SK-N-SH (cell line): Measurements from ENCODE around the gene RER1. TPM values are rescaled to one million over a fixed set of nuclear protein-coding genes. Genes with fewer than 3 reads are reported as not detected.

Experiments
- CTCF ChIA-PET: fragments of 300-600, 350-600 bp; formaldehyde crosslinking; extraction: SDS; loops from one replicate; lab custom pipeline; 2021; lab: Yijun Ruan, JAX
- POLR2A ChIA-PET: fragments of 350-600 bp; sonication (Branson Sonifier 250); formaldehyde crosslinking; extraction: SDS; loops from one replicate; lab custom pipeline; 2020; ENCODE audit warnings: antibody characterized with exemption, inconsistent platforms; lab: Yijun Ruan, JAX
- DNase-seq: peaks from one replicate; pipeline ENCODE4 v3.0.0; 2012
- H2AFZ ChIP-seq: fragments of 200-600 bp; sonication (generic); 2 replicates; pipeline ENCODE4 v1.8.1; 2016; ENCODE audit warnings: antibody characterized with exemption, mild to moderate bottlenecking, low read depth
- H3F3A ChIP-seq: fragments of 200-600 bp; sonication (generic); replicated peaks from 2 replicates; pipeline ENCODE3; 2016; ENCODE audit warnings: antibody characterized with exemption, mild to moderate bottlenecking; ENCODE audit not compliant: insufficient read depth
- H3K27ac ChIP-seq, 2 experiments: fragments of 200-500 bp in 1 of 2; fragments of 200-600 bp in 1 of 2; sonication (Bioruptor generic) in 1 of 2; sonication (generic), shearing (Covaris generic) in 1 of 2; 2 replicates each; pipeline versions ENCODE4 v1.5.1 to v1.6.1; 2014 to 2016; ENCODE audit warnings: low read depth in 2 of 2, inconsistent platforms in 1 of 2, low read length in 1 of 2, mild to moderate bottlenecking in 1 of 2, mixed read lengths in 1 of 2
- H3K27me3 ChIP-seq: fragments of 200-600 bp; sonication (generic), shearing (Covaris generic); 2 replicates; pipeline ENCODE4 v1.6.1; 2016; ENCODE audit warnings: mixed run types; ENCODE audit not compliant: insufficient read depth
- H3K36me3 ChIP-seq, 2 experiments: fragments of 200-500 bp in 1 of 2; fragments of 200-600 bp in 1 of 2; sonication (Bioruptor generic) in 1 of 2; sonication (generic) in 1 of 2; replicated peaks in 1 of 2; 2 replicates each; pipeline versions ENCODE3 to v1.5.1; 2014 to 2016; ENCODE audit warnings: low read length in 1 of 2, mild to moderate bottlenecking in 1 of 2; ENCODE audit not compliant: insufficient read depth in 2 of 2, control insufficient read depth in 1 of 2
- H3K4me1 ChIP-seq, 2 experiments: fragments of 200-500 bp in 1 of 2; fragments of 200-600 bp in 1 of 2; sonication (Bioruptor generic) in 1 of 2; sonication (generic), shearing (Covaris generic) in 1 of 2; 2 replicates each; pipeline versions ENCODE4 v1.5.1 to v1.6.1; 2014 to 2016; ENCODE audit warnings: low read depth in 1 of 2, low read length in 1 of 2, mixed run types in 1 of 2; ENCODE audit not compliant: insufficient read depth in 2 of 2, control insufficient read depth in 1 of 2
- H3K4me2 ChIP-seq: fragments of 200-600 bp; sonication (generic), shearing (Covaris generic); 2 replicates; pipeline ENCODE4 v1.6.1; 2017; ENCODE audit warnings: mixed run types
- H3K4me3 ChIP-seq, 2 experiments: fragments of 200-500 bp in 1 of 2; fragments of 200-600 bp in 1 of 2; sonication (Bioruptor generic) in 1 of 2; sonication (generic), shearing (Covaris generic) in 1 of 2; 2 replicates each; pipeline versions ENCODE4 v1.5.1 to v1.8.1; 2014 to 2016; ENCODE audit warnings: low read depth in 2 of 2, inconsistent platforms in 1 of 2, low read length in 1 of 2, mild to moderate bottlenecking in 1 of 2, mixed read lengths in 1 of 2, moderate library complexity in 1 of 2
- H3K79me2 ChIP-seq: fragments of 200-600 bp; sonication (generic); 2 replicates; pipeline ENCODE4 v1.8.1; 2017; ENCODE audit warnings: mild to moderate bottlenecking; ENCODE audit not compliant: insufficient read depth
- H3K9ac ChIP-seq: fragments of 200-600 bp; sonication (generic); 2 replicates; pipeline ENCODE4 v1.6.1; 2017; ENCODE audit warnings: mixed run types
- H3K9me2 ChIP-seq: fragments of 200-600 bp; sonication (generic); 2 replicates; pipeline ENCODE4 v1.6.1; 2017; ENCODE audit warnings: mixed run types
- H3K9me3 ChIP-seq: fragments of 200-600 bp; sonication (generic); 2 replicates; pipeline ENCODE4 v1.6.1; 2017; ENCODE audit warnings: mixed run types, mild to moderate bottlenecking, moderate library complexity
- H4K20me1 ChIP-seq: fragments of 200-600 bp; sonication (generic); 2 replicates; pipeline ENCODE4 v1.6.1; 2017; ENCODE audit warnings: mild to moderate bottlenecking, mixed run types; ENCODE audit not compliant: insufficient read depth
- CTCF ChIP-seq: fragments of 200-600 bp; sonication (generic); IDR thresholded peaks from 2 replicates; pipeline ENCODE4 v1.6.1; 2017; ENCODE audit warnings: antibody characterized with exemption, mild to moderate bottlenecking, moderate library complexity
- ELF1 ChIP-seq: IDR thresholded peaks from 2 replicates; pipeline ENCODE4 v1.4.0; 2012
- EP300 ChIP-seq, 2 experiments: IDR thresholded peaks; 2 replicates each; pipeline versions ENCODE4 v1.4.0 to v1.6.1; 2012; ENCODE audit warnings: borderline replicate concordance in 1 of 2, low read depth in 1 of 2, low read length in 1 of 2
- FOSL2 ChIP-seq: IDR thresholded peaks from 2 replicates; pipeline ENCODE4 v1.4.0; 2012; ENCODE audit warnings: low read depth, mild to moderate bottlenecking, moderate library complexity, borderline replicate concordance
- FOXM1 ChIP-seq: IDR thresholded peaks from 2 replicates; pipeline ENCODE4 v1.4.0; 2012; ENCODE audit warnings: low read depth, mild to moderate bottlenecking
- GABPA ChIP-seq: IDR thresholded peaks from 2 replicates; pipeline ENCODE4 v1.4.0; 2012; ENCODE audit warnings: low read depth, mild to moderate bottlenecking
- MAX ChIP-seq: IDR thresholded peaks from 2 replicates; pipeline ENCODE4 v1.4.0; 2012; ENCODE audit warnings: low read depth
- MEF2A ChIP-seq: IDR thresholded peaks from 2 replicates; pipeline ENCODE4 v1.4.0; 2012; ENCODE audit warnings: low read depth, borderline replicate concordance
- NFIC ChIP-seq: IDR thresholded peaks from 2 replicates; pipeline ENCODE4 v1.4.0; 2012; ENCODE audit warnings: borderline replicate concordance
- NRF1 ChIP-seq: IDR thresholded peaks from 2 replicates; pipeline ENCODE4 v1.6.1; 2012; ENCODE audit warnings: low read depth, mild to moderate bottlenecking, low read length
- POLR2AphosphoS5 ChIP-seq: IDR thresholded peaks from 2 replicates; pipeline ENCODE4 v1.6.1; 2012; ENCODE audit warnings: low read depth, low read length
- RCOR1 ChIP-seq: fragments of 150-350 bp; IDR thresholded peaks from 2 replicates; pipeline ENCODE4 v1.6.1; 2017; ENCODE audit warnings: antibody characterized with exemption, low read length
- REST ChIP-seq: IDR thresholded peaks from 2 replicates; pipeline ENCODE4 v1.6.1; 2012; ENCODE audit warnings: mild to moderate bottlenecking, low read depth, low read length, moderate library complexity
- RXRA ChIP-seq: IDR thresholded peaks from 2 replicates; pipeline ENCODE4 v1.4.0; 2012; ENCODE audit warnings: low read depth, mild to moderate bottlenecking, borderline replicate concordance
- SIN3A ChIP-seq: IDR thresholded peaks from 2 replicates; pipeline ENCODE4 v1.6.1; 2012; ENCODE audit warnings: low read depth, mild to moderate bottlenecking, low read length, moderate library complexity, borderline replicate concordance
- TEAD4 ChIP-seq: IDR thresholded peaks from 2 replicates; pipeline ENCODE4 v1.4.0; 2012; ENCODE audit warnings: mild to moderate bottlenecking, borderline replicate concordance; ENCODE audit not compliant: insufficient read depth
- USF2 ChIP-seq: fragments of 150-350 bp; IDR thresholded peaks from 2 replicates; pipeline ENCODE4 v1.6.1; 2017; ENCODE audit warnings: antibody characterized with exemption, low read length, low read depth, borderline replicate concordance
- YY1 ChIP-seq: IDR thresholded peaks from 2 replicates; pipeline ENCODE4 v1.4.0; 2012; ENCODE audit warnings: low read depth, mild to moderate bottlenecking
- ZBTB33 ChIP-seq: IDR thresholded peaks from 2 replicates; pipeline ENCODE4 v1.4.0; 2012; ENCODE audit warnings: low read depth, borderline replicate concordance
- WGBS: methylation state at CpG from one replicate; pipeline ENCODE4 v1.1.6; 2017; ENCODE audit warnings: low lambda C conversion rate; 5-methylcytosine and 5-hydroxymethylcytosine counted together
- polyA plus RNA-seq, 3 experiments: library from polyadenylated mRNA; depleted of rRNA; stranded (reverse); fragments of >200 nt; gene quantifications; 2 replicates each; pipeline ENCODE4 v1.2.3, GENCODE V29; 2012

The RER1 gene
- polyA plus RNA-seq, 1 of the 3 experiments (the other 2 are of a cell fraction): 181 TPM

GRCh38 chr1:2348346-2349325, 43.0 kb upstream of the RER1 start:
- no peak overlapping the region for H3K9ac ChIP-seq
- H3K36me3 ChIP-seq: no peaks in the 10 kb centered on the region
- WGBS: 92% methylated on average over 49 of the region's 59 CpGs
- H3K4me1 ChIP-seq: peaks cover 0 to 10% of the 10 kb centered on the region in 2 experiments; a peak in 1 of 4 replicates
- no peaks in the 10 kb centered on the region for H3K9me2 ChIP-seq
- POLR2A ChIA-PET: no interaction called here
- DNase-seq: no peak
- H3K9me3 ChIP-seq: no peaks in the 10 kb centered on the region
- H3K27ac ChIP-seq: no peak overlapping the region
- H2AFZ ChIP-seq: no peak overlapping the region
- H4K20me1 ChIP-seq: no peaks in the 10 kb centered on the region
- H3F3A ChIP-seq: no peaks in the 10 kb centered on the region
- no peak for TF ChIP-seq REST
- TF ChIP-seq SIN3A: no peak
- no peak for TF ChIP-seq YY1
- TF ChIP-seq POLR2AphosphoS5: no peak
- TF ChIP-seq GABPA: no peak
- TF ChIP-seq RXRA: no peak
- TF ChIP-seq RCOR1: no peak
- TF ChIP-seq ELF1: no peak
- TF ChIP-seq FOXM1: no peak
- no peak for TF ChIP-seq MAX
- TF ChIP-seq TEAD4: no peak
- TF ChIP-seq EP300 (IDR thresholded peaks at IDR 0.05; ENCODE audit: borderline replicate concordance in 1 of 2, low read depth in 1 of 2, low read length in 1 of 2): no peak
- TF ChIP-seq FOSL2: no peak
- TF ChIP-seq MEF2A: no peak
- no peak for TF ChIP-seq USF2
- no peak for TF ChIP-seq NFIC
- no peak for TF ChIP-seq ZBTB33
- TF ChIP-seq CTCF: no peak
- no peak for TF ChIP-seq NRF1
- no peaks in the 10 kb centered on the region for H3K79me2 ChIP-seq
- CTCF ChIA-PET: no interaction called here
- H3K4me2 ChIP-seq: no peak overlapping the region
- no peaks in the 10 kb centered on the region for H3K27me3 ChIP-seq
- no peak overlapping the region for H3K4me3 ChIP-seq
